ENCODE results near the gene SETD5. TPM values are rescaled to one million over a fixed set of nuclear protein-coding genes. Genes with fewer than 3 reads are reported as not detected.

The SETD5 gene
- total RNA-seq, 1 experiment from 2014 or later = 74.9 TPM

DNA sequence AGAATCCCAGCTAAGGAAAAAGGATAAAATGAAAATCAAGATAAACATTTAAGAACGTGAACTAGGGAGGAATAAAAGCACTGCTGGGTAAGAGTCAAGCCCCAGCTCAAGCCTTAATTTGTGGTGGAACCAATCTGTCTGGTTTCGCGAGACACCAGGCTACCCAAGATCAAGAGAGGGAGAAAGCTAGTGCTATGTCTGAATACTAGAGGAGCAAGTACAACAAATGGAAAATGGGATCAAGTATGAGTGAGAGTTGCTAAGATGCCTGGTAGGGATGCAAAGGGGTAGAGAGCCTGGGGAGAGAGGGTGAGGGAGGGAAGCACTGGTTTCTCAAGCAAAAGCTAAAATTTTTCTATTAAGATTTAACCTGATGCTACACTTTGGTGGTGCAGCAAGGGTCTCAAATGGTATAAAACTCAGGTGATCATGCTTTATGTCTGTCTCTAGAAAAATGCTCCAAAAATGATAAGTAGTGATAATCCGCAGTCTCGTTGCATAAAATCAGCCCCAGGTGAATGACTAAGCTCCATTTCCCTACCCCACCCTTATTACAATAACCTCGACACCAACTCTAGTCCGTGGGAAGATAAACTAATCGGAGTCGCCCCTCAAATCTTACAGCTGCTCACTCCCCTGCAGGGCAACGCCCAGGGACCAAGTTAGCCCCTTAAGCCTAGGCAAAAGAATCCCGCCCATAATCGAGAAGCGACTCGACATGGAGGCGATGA, 1.7 kb upstream of the SETD5 start:
- no peaks in the 10 kb centered on the region for H3K9me3 ChIP-seq (ENCODE audit: low read length)
- no peaks in the 10 kb centered on the region for H3F3A ChIP-seq (ENCODE audit: low read length, unreplicated experiment)
- H3K4me3 ChIP-seq (ENCODE audit: low read length) = peak overlapping the region; percentile 80
- ChIA-PET POLR2A (ENCODE audit: unreplicated experiment) (interaction anchor here (0.6 to 2.3 kb wide), 2 partner anchors 25 to 36 kb away, joined by 4 to 50 read pairs; no protein-coding TSS in a partner anchor), CTCF (interaction anchor here (0.6 to 0.7 kb wide), 2 partner anchors 23 to 426 kb away, joined by 3 read pairs; no protein-coding TSS in a partner anchor)
- H4K20me1 ChIP-seq (ENCODE audit: low read length) = peaks cover 68% of the 10 kb centered on the region
- ATAC-seq = no peak
- H3K4me2 ChIP-seq (ENCODE audit: low read length) = peak overlapping the region; percentile 91
- intact Hi-C loops (cut with micrococcal nuclease) = loop anchor here (2.0 kb wide), 3 partner anchors 33 to 431 kb away; partner anchors contain the start of gene THUMPD3
- H3K4me1 ChIP-seq (ENCODE audit: insufficient read depth, low read length) = peaks cover 43% of the 10 kb centered on the region
- TF ChIP-seq EZH2phosphoT487 (IDR thresholded peaks at IDR 0.05; ENCODE audit: borderline replicate concordance, low read length) (no peak), CTCF (conservative IDR thresholded peaks at IDR 0.05; ENCODE audit: low read depth, low read length) (no peak), EZH2 (IDR thresholded peaks at IDR 0.05; ENCODE audit: low read length, unreplicated experiment) (no peak)
- H3K79me2 ChIP-seq (ENCODE audit: low read length) = peaks cover 88% of the 10 kb centered on the region
- no peaks in the 10 kb centered on the region for H3K27me3 ChIP-seq (ENCODE audit: low read length)
- no peaks in the 10 kb centered on the region for H3K9me2 ChIP-seq (replicated peaks; ENCODE audit: low read length)
- TSS peak; percentile 23 for BruUV-seq (replicated peaks)
- H3K36me3 ChIP-seq (ENCODE audit: low read depth, low read length) = peaks cover 49% of the 10 kb centered on the region
- DNase-seq = no peak
- H3K9ac ChIP-seq (ENCODE audit: low read length) = peak overlapping the region; percentile 95
- no peak overlapping the region; the same call in 1 of the 2 replicates for H2AFZ ChIP-seq (ENCODE audit: low read length)
- H3K27ac ChIP-seq (ENCODE audit: low read length) = peak overlapping the region; percentile 92

DNA sequence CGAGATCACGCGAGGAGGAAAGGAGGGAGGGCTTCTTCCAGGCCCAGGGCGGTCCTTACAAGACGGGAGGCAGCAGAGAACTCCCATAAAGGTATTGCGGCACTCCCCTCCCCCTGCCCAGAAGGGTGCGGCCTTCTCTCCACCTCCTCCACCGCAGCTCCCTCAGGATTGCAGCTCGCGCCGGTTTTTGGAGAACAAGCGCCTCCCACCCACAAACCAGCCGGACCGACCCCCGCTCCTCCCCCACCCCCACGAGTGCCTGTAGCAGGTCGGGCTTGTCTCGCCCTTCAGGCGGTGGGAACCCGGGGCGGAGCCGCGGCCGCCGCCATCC, 1.1 kb upstream of the SETD5 start:
- intact Hi-C loops (cut with micrococcal nuclease) = loop anchor here (2.0 kb wide), 3 partner anchors 33 to 431 kb away; partner anchors contain the start of gene THUMPD3
- peak; percentile 53 for ATAC-seq
- Histone ChIP-seq H2AFZ (ENCODE audit: low read length) (no peak overlapping the region; the same call in 1 of the 2 replicates), H3K4me1 (ENCODE audit: insufficient read depth, low read length) (peaks cover 48% of the 10 kb centered on the region), H4K20me1 (ENCODE audit: low read length) (peaks cover 70% of the 10 kb centered on the region), H3K27me3 (ENCODE audit: low read length) (no peaks in the 10 kb centered on the region), H3K79me2 (ENCODE audit: low read length) (peaks cover 88% of the 10 kb centered on the region), H3K36me3 (ENCODE audit: low read depth, low read length) (peaks cover 44% of the 10 kb centered on the region), H3K9me3 (ENCODE audit: low read length) (no peaks in the 10 kb centered on the region), H3K4me3 (ENCODE audit: low read length) (peak overlapping the region; percentile 80), H3K9me2 (replicated peaks; ENCODE audit: low read length) (no peaks in the 10 kb centered on the region), H3K27ac (ENCODE audit: low read length) (peak overlapping the region; percentile 92), H3K9ac (ENCODE audit: low read length) (peak overlapping the region; percentile 95), H3K4me2 (ENCODE audit: low read length) (peak overlapping the region; percentile 91), H3F3A (ENCODE audit: low read length, unreplicated experiment) (no peaks in the 10 kb centered on the region)
- no TSS peak for BruUV-seq (replicated peaks)
- ChIA-PET CTCF (interaction anchor here (0.6 to 1.6 kb wide), 2 partner anchors 43 to 426 kb away, joined by 3 to 4 read pairs; no protein-coding TSS in a partner anchor), POLR2A (ENCODE audit: unreplicated experiment) (interaction anchor here (0.6 to 2.3 kb wide), 6 partner anchors 25 to 431 kb away, joined by 3 to 50 read pairs (median 4); no protein-coding TSS in a partner anchor)
- TF ChIP-seq EZH2 (IDR thresholded peaks at IDR 0.05; ENCODE audit: low read length, unreplicated experiment) (no peak), EZH2phosphoT487 (IDR thresholded peaks at IDR 0.05; ENCODE audit: borderline replicate concordance, low read length) (no peak), CTCF (conservative IDR thresholded peaks at IDR 0.05; ENCODE audit: low read depth, low read length) (no peak)
- DNase-seq = peak; percentile 94

Measured in PC-3 (cell line).